Measurements from ENCODE around the gene SREK1. TPM values are rescaled to one million over a fixed set of nuclear protein-coding genes. Genes with fewer than 3 reads are reported as not detected.
A peak's percentile ranks its signal among the peaks of the same experiment; 100 is the strongest.

Gene SREK1
- total RNA-seq, 2 donors from 2014 or later, result 118 to 134 TPM

GRCh38 chr5:66144834-66145390 lies 812 bp downstream of the SREK1 start:
- Histone ChIP-seq H3K4me3 (peak overlapping the region; percentile 49 to 76), H3K36me3 (replicated peaks in 1 of 2; ENCODE audit: insufficient read depth in 1 of 2, low read depth in 2 of 2) (no peaks in the 10 kb centered on the region), H3K27me3 (no peaks in the 10 kb centered on the region), H3K9me3 (no peaks in the 10 kb centered on the region), H3K27ac (peak overlapping the region; percentile 97 to 100 (median 98)), H3K4me1 (peaks cover 35% of the 10 kb centered on the region)
- WGBS, 2 donors, result 0 to 1% methylated on average over 20 to 22 of the region's 22 CpGs
- intact Hi-C loops (cut with DNase I), result no loop called here
- TF ChIP-seq, protein P1, sequence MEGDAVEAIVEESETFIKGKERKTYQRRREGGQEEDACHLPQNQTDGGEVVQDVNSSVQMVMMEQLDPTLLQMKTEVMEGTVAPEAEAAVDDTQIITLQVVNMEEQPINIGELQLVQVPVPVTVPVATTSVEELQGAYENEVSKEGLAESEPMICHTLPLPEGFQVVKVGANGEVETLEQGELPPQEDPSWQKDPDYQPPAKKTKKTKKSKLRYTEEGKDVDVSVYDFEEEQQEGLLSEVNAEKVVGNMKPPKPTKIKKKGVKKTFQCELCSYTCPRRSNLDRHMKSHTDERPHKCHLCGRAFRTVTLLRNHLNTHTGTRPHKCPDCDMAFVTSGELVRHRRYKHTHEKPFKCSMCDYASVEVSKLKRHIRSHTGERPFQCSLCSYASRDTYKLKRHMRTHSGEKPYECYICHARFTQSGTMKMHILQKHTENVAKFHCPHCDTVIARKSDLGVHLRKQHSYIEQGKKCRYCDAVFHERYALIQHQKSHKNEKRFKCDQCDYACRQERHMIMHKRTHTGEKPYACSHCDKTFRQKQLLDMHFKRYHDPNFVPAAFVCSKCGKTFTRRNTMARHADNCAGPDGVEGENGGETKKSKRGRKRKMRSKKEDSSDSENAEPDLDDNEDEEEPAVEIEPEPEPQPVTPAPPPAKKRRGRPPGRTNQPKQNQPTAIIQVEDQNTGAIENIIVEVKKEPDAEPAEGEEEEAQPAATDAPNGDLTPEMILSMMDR (IDR thresholded peaks at IDR 0.05), result no peak
- no peak for TF ChIP-seq POLR2A (IDR thresholded peaks at IDR 0.05)
- ATAC-seq (peak; percentile 63), DNase-seq (peak in 2 of 4 donors; percentile 11 to 63)

DNA sequence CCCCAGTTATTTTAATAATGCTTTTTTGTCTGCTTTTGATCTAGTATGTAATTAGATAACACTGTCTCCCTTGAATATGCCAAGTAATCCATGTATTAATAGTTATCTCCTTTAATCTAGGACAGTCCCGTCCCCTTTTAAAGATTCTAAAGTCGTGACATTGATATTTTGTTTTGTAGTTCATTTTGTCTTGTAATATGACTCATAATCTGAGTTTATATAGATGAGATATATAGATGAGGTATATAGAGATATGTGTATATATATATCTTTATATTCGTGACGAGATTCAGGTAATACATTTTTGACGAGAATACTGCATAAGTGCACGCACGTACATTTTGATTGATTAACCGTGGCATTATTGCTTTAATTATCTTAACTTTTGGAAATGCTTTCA lies 1.6 kb downstream of the SREK1 start:
- DNase-seq, result no peak
- peaks cover 38% of the 10 kb centered on the region for H3K4me1 ChIP-seq
- H3K27ac ChIP-seq, result peak overlapping the region in 2 of 4 donors; percentile 97 to 99

DNA sequence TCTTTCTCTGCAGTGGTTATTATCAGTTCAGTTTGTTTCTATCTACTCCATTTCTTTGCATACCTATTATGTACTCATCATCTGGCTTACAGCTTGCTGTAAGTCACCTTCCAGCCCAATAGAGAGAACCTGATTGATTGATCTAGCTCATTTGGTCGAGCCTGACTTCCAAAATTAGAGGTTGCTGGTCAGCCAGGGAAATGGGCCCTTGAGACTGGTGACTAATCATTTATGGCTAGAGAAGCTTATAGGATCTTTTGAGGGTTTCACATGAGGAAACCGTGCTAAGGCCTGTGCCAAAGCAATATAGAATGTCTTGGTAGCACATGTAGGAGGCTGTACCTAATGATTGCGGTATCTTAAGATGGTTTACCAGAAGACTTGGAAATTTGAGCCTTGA lies 5.8 kb downstream of the SREK1 start:
- no peak for ATAC-seq
- WGBS, 2 donors, result 80 to 85% methylated on average over 3 of the region's 3 CpGs
- no peaks in the 10 kb centered on the region for H3K9me3 ChIP-seq
- TF ChIP-seq, protein P1 (IDR thresholded peaks at IDR 0.05), result no peak
- TF ChIP-seq POLR2A (IDR thresholded peaks at IDR 0.05), result no peak
- no peaks in the 10 kb centered on the region for H3K36me3 ChIP-seq (replicated peaks in 1 of 2; ENCODE audit: insufficient read depth in 1 of 2, low read depth in 2 of 2)
- no peaks in the 10 kb centered on the region for H3K27me3 ChIP-seq
- intact Hi-C loops (cut with DNase I), result no loop called here
- H3K4me1 ChIP-seq, result peaks cover 56% of the 10 kb centered on the region
- no peak overlapping the region for H3K27ac ChIP-seq
- DNase-seq, result no peak
- no peak overlapping the region for H3K4me3 ChIP-seq

More for the DNA sequence above, 1.6 kb downstream of the SREK1 start:
- Histone ChIP-seq H3K4me3 (peak overlapping the region in 1 of 2 donors; percentile 49), H3K9me3 (no peaks in the 10 kb centered on the region), H3K27me3 (no peaks in the 10 kb centered on the region), H3K36me3 (replicated peaks in 1 of 2; ENCODE audit: insufficient read depth in 1 of 2, low read depth in 2 of 2) (no peaks in the 10 kb centered on the region)
- ATAC-seq, result no peak
- WGBS, 2 donors, result 11 to 13% methylated on average over 8 of the region's 8 CpGs
- intact Hi-C loops (cut with DNase I), result no loop called here
- no peak for TF ChIP-seq POLR2A (IDR thresholded peaks at IDR 0.05)
- TF ChIP-seq, protein P1 (IDR thresholded peaks at IDR 0.05), result no peak

GRCh38 chr5:66151030-66151429 lies 6.9 kb downstream of the SREK1 start:
- Histone ChIP-seq H3K27me3 (no peaks in the 10 kb centered on the region), H3K4me1 (peaks cover 54% of the 10 kb centered on the region), H3K9me3 (no peaks in the 10 kb centered on the region), H3K36me3 (replicated peaks in 1 of 2; ENCODE audit: insufficient read depth in 1 of 2, low read depth in 2 of 2) (peaks cover 0 to 2% of the 10 kb centered on the region in 2 donors), H3K4me3 (no peak overlapping the region), H3K27ac (no peak overlapping the region)
- DNase-seq, result no peak
- ATAC-seq, result no peak
- intact Hi-C loops (cut with DNase I), result no loop called here
- no peak for TF ChIP-seq POLR2A (IDR thresholded peaks at IDR 0.05)
- TF ChIP-seq, protein P1 (IDR thresholded peaks at IDR 0.05), result no peak
- 78 to 84% methylated on average over 2 of the region's 2 CpGs for WGBS, 2 donors

DNA sequence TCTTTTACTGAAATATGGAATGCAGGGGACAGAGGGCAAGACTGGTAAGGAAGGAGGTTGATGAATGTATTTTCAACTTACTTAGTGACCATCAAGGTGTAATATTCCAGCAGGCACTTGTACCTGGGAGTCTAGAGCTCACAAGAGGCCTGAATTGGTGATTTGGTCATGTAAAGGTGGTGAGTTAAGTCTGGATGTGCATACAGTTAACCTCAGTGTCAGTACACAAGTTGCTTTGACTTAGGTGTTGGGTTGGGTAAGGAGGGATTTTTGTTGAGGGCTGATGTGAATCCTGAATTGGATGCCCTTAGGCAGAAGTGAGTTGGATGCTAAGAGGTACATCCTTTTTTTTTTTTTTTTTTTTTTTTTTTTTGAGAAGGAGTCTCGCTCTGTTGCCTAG lies 7.4 kb downstream of the SREK1 start:
- no peak overlapping the region for H3K27ac ChIP-seq
- ATAC-seq, result no peak
- DNase-seq, result no peak
- H3K4me1 ChIP-seq, result peaks cover 49% of the 10 kb centered on the region
- peaks cover 0 to 2% of the 10 kb centered on the region in 2 donors for H3K36me3 ChIP-seq (replicated peaks in 1 of 2; ENCODE audit: insufficient read depth in 1 of 2, low read depth in 2 of 2)
- 91% methylated on average over 1 of the region's 1 CpG; no CpG with 5 or more reads in 1 of the 2 donors for WGBS, 2 donors
- H3K9me3 ChIP-seq, result no peaks in the 10 kb centered on the region
- no peak overlapping the region for H3K4me3 ChIP-seq
- H3K27me3 ChIP-seq, result no peaks in the 10 kb centered on the region
- TF ChIP-seq, protein P1 (IDR thresholded peaks at IDR 0.05), result no peak
- TF ChIP-seq POLR2A (IDR thresholded peaks at IDR 0.05), result no peak
- intact Hi-C loops (cut with DNase I), result no loop called here

All from body of pancreas (tissue), 4 donors.